ENCODE data around the gene RAET1G. TPM values are rescaled to one million over a fixed set of nuclear protein-coding genes. Genes with fewer than 3 reads are reported as not detected.

Gene RAET1G
- total and polyA plus RNA-seq, 9 of the 15 experiments (the other 6 are each of a cell fraction or from before 2014, with no cell fraction given): 0.11 TPM; not detected in 8

- no TSS peak for BruUV-seq (replicated peaks)
- intact Hi-C loops (cut with micrococcal nuclease) (no loop called here), in situ Hi-C loops (cut with MboI) (loop anchor here (25.0 kb wide), 1 partner anchor 869 kb away; no protein-coding TSS in a partner anchor)
- Histone ChIP-seq H3K27ac (ENCODE audit: extremely low read depth, low read depth, low read length) (no peak overlapping the region), H3K36me3 (ENCODE audit: control insufficient read depth, insufficient read depth, low read length) (no peaks in the 10 kb centered on the region), H4K20me1 (replicated peaks; ENCODE audit: control insufficient read depth, insufficient read depth, low read length) (no peaks in the 10 kb centered on the region), H3K79me2 (ENCODE audit: control insufficient read depth, insufficient read depth, low read length) (no peaks in the 10 kb centered on the region), H2AFZ (ENCODE audit: low read depth, low read length) (no peak overlapping the region), H3K4me2 (ENCODE audit: insufficient read depth, low read length) (no peak overlapping the region), H3K9ac (ENCODE audit: insufficient read depth in 1 of 2, low read depth in 2 of 2, low read length in 2 of 2) (no peak overlapping the region), H3K9me3 (replicated peaks; ENCODE audit: control insufficient read depth, insufficient read depth, low read depth, low read length) (peaks cover 4% of the 10 kb centered on the region; the same call in 1 of the 2 replicates), H3K4me1 (replicated peaks in 1 of 2; ENCODE audit: control insufficient read depth in 2 of 2, insufficient read depth in 2 of 2, low read length in 2 of 2) (peaks cover 0 to 9% of the 10 kb centered on the region in 2 experiments; a peak in 1 of 5 replicates), H3K4me3 (no peak overlapping the region), H3K9me1 (ENCODE audit: control insufficient read depth, insufficient read depth, low read length) (no peaks in the 10 kb centered on the region), H3K27me3 (ENCODE audit: control insufficient read depth in 2 of 2, insufficient read depth in 2 of 2, low read length in 2 of 2) (peaks cover 23 to 59% of the 10 kb centered on the region in 2 experiments; a peak in 4 of 5 replicates)
- WGBS (ENCODE audit: insufficient coverage, low coverage, missing lambda C conversion rate): 1% methylated on average over 4 of the region's 4 CpGs
- FAIRE-seq (no peak), DNase-seq (ENCODE audit: extremely low read depth in 1 of 4, low spot score in 3 of 4) (no peak), ATAC-seq (no peak)
- ChIA-PET POLR2A (interaction anchor here (0.6 to 2.0 kb wide), 3 partner anchors 8 to 32 kb away, joined by 3 to 10 read pairs (median 7); no protein-coding TSS in a partner anchor), CTCF (ENCODE audit: low intra/inter-chr PET ratio) (no interaction called here)
- no peak for TF ChIP-seq TCF3 (CRISPR knock-in tag; IDR thresholded peaks at IDR 0.05)
- no peak for TF ChIP-seq ZNF407 (IDR thresholded peaks at IDR 0.05; ENCODE audit: low read depth)
- no peak for TF ChIP-seq FIP1L1 (IDR thresholded peaks at IDR 0.05; ENCODE audit: low read depth, low read length, poor library complexity, severe bottlenecking)
- TF ChIP-seq ZNF140 (CRISPR knock-in tag; IDR thresholded peaks at IDR 0.05): no peak
- no peak for TF ChIP-seq ESRRB (CRISPR knock-in tag; IDR thresholded peaks at IDR 0.05; ENCODE audit: borderline replicate concordance)
- TF ChIP-seq EWSR1 (IDR thresholded peaks at IDR 0.05; ENCODE audit: borderline replicate concordance, low read depth, partially characterized antibody): no peak
- no peak for TF ChIP-seq ZNF165 (CRISPR knock-in tag; IDR thresholded peaks at IDR 0.05; ENCODE audit: borderline replicate concordance)
Measured at GRCh38 chr6:149906405-149906804, 16.5 kb downstream of the RAET1G start.
